ENCODE results near the gene SOS1. TPM values are rescaled to one million over a fixed set of nuclear protein-coding genes. Genes with fewer than 3 reads are reported as not detected.

Gene SOS1
- total and polyA plus RNA-seq, 2 of the 13 experiments (the other 11 are each of a cell fraction or from before 2014, with no cell fraction given) = 20.8 to 60.4 TPM

DNA sequence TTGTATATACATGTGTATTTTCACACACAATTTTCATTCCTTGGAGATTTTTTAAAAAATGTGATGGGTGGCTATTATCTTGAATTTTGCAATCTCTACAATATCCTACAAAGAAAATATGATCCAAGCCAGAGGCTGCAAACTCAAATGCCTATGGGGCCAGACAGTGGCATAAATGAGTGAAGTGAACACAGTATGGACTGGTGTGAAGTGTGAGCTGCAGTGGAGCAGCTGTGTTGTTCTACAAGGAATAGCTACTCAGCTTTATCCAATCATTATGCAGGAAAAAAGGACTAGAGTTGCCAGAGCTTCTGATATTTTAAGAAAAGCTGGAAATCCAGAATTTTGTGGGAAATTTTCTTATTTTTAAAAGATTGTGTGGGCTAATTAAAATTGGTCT lies 169.1 kb downstream of the SOS1 start:
- Histone ChIP-seq H3K4me2 (ENCODE audit: low read depth, low read length) (no peak overlapping the region), H3K9me3 (ENCODE audit: low read length) (no peaks in the 10 kb centered on the region), H2AFZ (ENCODE audit: low read length) (no peak overlapping the region), H3K79me2 (ENCODE audit: insufficient read depth, low read length) (no peaks in the 10 kb centered on the region), H3K27me3 (ENCODE audit: control insufficient read depth in 1 of 2, insufficient read depth in 2 of 2, low read length in 2 of 2) (no peaks in the 10 kb centered on the region), H3K4me3 (replicated peaks in 1 of 3; ENCODE audit: insufficient read depth in 1 of 3, low read depth in 2 of 3, low read length in 3 of 3) (no peak overlapping the region), H3K4me1 (ENCODE audit: insufficient read depth, low read length) (peaks cover 36% of the 10 kb centered on the region), H3K9ac (ENCODE audit: insufficient read depth, low read depth, low read length) (no peak overlapping the region), H3K27ac (ENCODE audit: extremely low read length, insufficient read depth, low read length) (no peak overlapping the region), H3K36me3 (replicated peaks in 1 of 2; ENCODE audit: control insufficient read depth in 1 of 2, insufficient read depth in 2 of 2, low read length in 2 of 2) (no peaks in the 10 kb centered on the region), H4K20me1 (ENCODE audit: insufficient read depth, low read length) (no peaks in the 10 kb centered on the region)
- in situ Hi-C loops (cut with HindIII; ENCODE audit: extremely low pct_ligation_motif_present, low pct_unique_long_range_greater_than_20kb) (no loop called here), intact Hi-C loops (cut with micrococcal nuclease; ENCODE audit: unreplicated experiment) (no loop called here)
- no TSS peak for BruUV-seq (replicated peaks)
- DNase-seq (ENCODE audit: low spot score) (no peak), ATAC-seq (no peak), FAIRE-seq (no peak)
- CTCF ChIA-PET (ENCODE audit: low intra/inter-chr PET ratio, low total read pairs) = no interaction called here
- TF ChIP-seq, protein P1, sequence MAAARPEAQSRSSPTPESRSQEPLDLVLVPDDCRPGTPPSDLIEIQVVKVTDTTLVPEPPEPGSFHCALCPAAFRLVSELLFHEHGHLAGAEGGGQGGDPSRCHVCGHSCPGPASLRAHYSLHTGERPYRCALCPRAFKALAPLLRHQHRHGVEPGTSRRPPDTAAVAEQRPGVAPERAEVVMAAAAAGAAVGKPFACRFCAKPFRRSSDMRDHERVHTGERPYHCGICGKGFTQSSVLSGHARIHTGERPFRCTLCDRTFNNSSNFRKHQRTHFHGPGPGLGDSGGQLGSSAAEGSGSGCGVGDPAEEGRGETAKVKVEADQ (CRISPR knock-in tag; IDR thresholded peaks at IDR 0.05; ENCODE audit: borderline replicate concordance) = no peak
- TF ChIP-seq ZBTB8A (CRISPR knock-in tag; IDR thresholded peaks at IDR 0.05; ENCODE audit: borderline replicate concordance, low read depth) (no peak), ZNF484 (CRISPR knock-in tag; IDR thresholded peaks at IDR 0.05; ENCODE audit: borderline replicate concordance, low read depth) (no peak), ZNF75D (CRISPR knock-in tag; IDR thresholded peaks at IDR 0.05; ENCODE audit: borderline replicate concordance) (no peak), NFRKB (IDR thresholded peaks at IDR 0.05) (no peak), RARA (CRISPR knock-in tag; IDR thresholded peaks at IDR 0.05) (no peak), CHD2 (IDR thresholded peaks at IDR 0.05; ENCODE audit: low read depth, low read length) (no peak), ZNF496 (CRISPR knock-in tag; IDR thresholded peaks at IDR 0.05; ENCODE audit: insufficient replicate concordance) (no peak)
- POLR2A ChIA-PET = no interaction called here

- in situ Hi-C loops (cut with HindIII; ENCODE audit: extremely low pct_ligation_motif_present, low pct_unique_long_range_greater_than_20kb) (loop anchor here (5.0 to 10.0 kb wide), 3 partner anchors 33 to 278 kb away; no protein-coding TSS in a partner anchor), intact Hi-C loops (cut with micrococcal nuclease; ENCODE audit: unreplicated experiment) (loop anchor here (5.0 kb wide), 3 partner anchors 53 to 98 kb away; no protein-coding TSS in a partner anchor)
- H4K20me1 ChIP-seq (ENCODE audit: insufficient read depth, low read length) = no peaks in the 10 kb centered on the region
- H3K27ac ChIP-seq (ENCODE audit: extremely low read length, insufficient read depth, low read length) = peak overlapping the region; percentile 25
- peak overlapping the region in 1 of 3 experiments; percentile 13; a peak in 1 of 6 replicates for H3K4me3 ChIP-seq (replicated peaks in 1 of 3; ENCODE audit: insufficient read depth in 1 of 3, low read depth in 2 of 3, low read length in 3 of 3)
- no peaks in the 10 kb centered on the region for H3K9me3 ChIP-seq (ENCODE audit: low read length)
- ChIA-PET POLR2A (interaction anchor here (0.9 to 1.7 kb wide), 3 partner anchors 9 to 198 kb away, joined by 3 read pairs; partner anchors contain the start of gene SRSF7), CTCF (ENCODE audit: low intra/inter-chr PET ratio, low total read pairs) (no interaction called here)
- H3K9ac ChIP-seq (ENCODE audit: insufficient read depth, low read depth, low read length) = peak overlapping the region; percentile 19; the same call in 1 of the 2 replicates
- FAIRE-seq = no peak
- no peaks in the 10 kb centered on the region for H3K27me3 ChIP-seq (ENCODE audit: control insufficient read depth in 1 of 2, insufficient read depth in 2 of 2, low read length in 2 of 2)
- WGBS (ENCODE audit: low lambda C conversion rate) = under 1% methylated on average over 4 of the region's 4 CpGs
- DNase-seq (ENCODE audit: low spot score) = peak; percentile 76
- H2AFZ ChIP-seq (ENCODE audit: low read length) = peak overlapping the region; percentile 55
- peak overlapping the region; percentile 79 for H3K4me2 ChIP-seq (ENCODE audit: low read depth, low read length)
- peak; percentile 15 for ATAC-seq
- peaks cover 36% of the 10 kb centered on the region for H3K4me1 ChIP-seq (ENCODE audit: insufficient read depth, low read length)
- H3K79me2 ChIP-seq (ENCODE audit: insufficient read depth, low read length) = no peaks in the 10 kb centered on the region
- H3K36me3 ChIP-seq (replicated peaks in 1 of 2; ENCODE audit: control insufficient read depth in 1 of 2, insufficient read depth in 2 of 2, low read length in 2 of 2) = no peaks in the 10 kb centered on the region
- no TSS peak for BruUV-seq (replicated peaks)
- TF ChIP-seq ZMAT3 (CRISPR knock-in tag; conservative IDR thresholded peaks at IDR 0.05) (no peak), ZBTB38 (CRISPR knock-in tag; IDR thresholded peaks at IDR 0.05) (no peak), REPIN1 (CRISPR knock-in tag; IDR thresholded peaks at IDR 0.05; ENCODE audit: borderline replicate concordance, low read depth) (no peak), ZBTB26 (CRISPR knock-in tag; IDR thresholded peaks at IDR 0.05; ENCODE audit: borderline replicate concordance) (no peak), ZNF414 (CRISPR knock-in tag; IDR thresholded peaks at IDR 0.05) (no peak), NR2F6 (IDR thresholded peaks at IDR 0.05) (peak; percentile 46; the same call in 1 of the 2 replicates), NR2F6 (CRISPR knock-in tag; IDR thresholded peaks at IDR 0.05) (peak; percentile 41; the same call in 1 of the 2 replicates)
Observed at GRCh38 chr2:38948995-38949394, 171.9 kb downstream of the SOS1 start.

Measured in HepG2 (cell line).